GM19035 (cell line): Measurements from ENCODE around the gene PRR14L.

Source experiments
- ATAC-seq: cut with Tn5 transposase; IDR thresholded peaks from one replicate; pipeline ENCODE4 v1.9.1; 2021; ENCODE audit not compliant: unreplicated experiment

Gene PRR14L

DNA sequence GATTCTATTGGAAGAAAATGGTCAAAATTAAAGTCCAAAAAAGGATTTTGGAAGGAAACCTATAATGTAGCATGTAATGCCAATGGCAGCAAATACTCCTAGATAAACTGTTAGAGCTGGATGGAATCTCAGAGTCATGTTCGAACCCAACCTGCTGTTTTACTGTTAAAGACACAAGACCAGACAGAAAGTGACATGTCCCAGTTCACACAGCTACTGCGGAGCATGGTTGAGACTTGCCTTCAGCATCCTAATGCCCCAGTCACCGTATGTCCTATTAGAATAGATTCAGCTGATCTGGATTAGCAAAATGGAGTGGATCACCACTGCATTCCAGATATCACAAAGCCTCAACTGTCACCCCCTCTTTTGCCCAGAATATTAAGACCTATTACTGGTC is 102.9 kb downstream of the PRR14L start:
- no peak for ATAC-seq

DNA sequence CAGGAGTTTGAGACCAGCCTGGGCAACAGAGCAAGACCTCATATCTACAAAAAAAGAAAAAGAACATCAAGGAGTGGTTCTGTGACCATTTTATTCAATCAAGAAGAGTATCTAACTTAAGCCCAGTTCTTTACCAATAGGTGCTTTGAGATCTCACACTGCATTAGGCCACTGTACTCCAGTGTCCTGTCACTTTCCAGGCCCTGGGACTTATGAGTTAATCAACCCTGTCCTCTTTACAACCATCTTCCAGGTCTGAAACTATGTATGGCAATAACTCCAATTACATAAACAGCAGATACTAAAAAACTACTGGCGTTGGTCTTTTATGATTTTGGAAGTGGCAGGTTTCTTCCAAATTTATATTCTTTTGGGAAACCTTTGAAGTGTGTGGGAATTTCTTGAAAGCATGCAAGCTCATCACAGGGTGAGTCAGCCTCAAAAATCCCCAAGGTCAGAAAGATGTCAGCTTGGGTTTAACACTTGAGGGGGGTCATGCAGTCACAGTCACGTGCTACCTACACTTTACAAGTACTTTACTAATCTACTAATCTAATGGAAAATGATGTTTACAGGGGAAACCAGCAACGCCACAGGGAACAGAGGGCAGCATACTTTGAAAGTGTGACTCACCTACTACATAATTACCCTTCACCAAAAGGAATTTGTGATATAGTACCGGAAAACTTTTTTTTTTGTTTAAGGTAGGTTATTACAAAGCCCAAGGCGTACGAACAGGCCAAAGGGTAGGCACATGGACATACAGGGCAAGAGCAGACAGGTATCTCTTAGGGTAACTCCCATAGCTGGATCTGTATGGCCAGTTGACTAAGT is 103.5 kb downstream of the PRR14L start:
- ATAC-seq: peak; percentile 53

DNA sequence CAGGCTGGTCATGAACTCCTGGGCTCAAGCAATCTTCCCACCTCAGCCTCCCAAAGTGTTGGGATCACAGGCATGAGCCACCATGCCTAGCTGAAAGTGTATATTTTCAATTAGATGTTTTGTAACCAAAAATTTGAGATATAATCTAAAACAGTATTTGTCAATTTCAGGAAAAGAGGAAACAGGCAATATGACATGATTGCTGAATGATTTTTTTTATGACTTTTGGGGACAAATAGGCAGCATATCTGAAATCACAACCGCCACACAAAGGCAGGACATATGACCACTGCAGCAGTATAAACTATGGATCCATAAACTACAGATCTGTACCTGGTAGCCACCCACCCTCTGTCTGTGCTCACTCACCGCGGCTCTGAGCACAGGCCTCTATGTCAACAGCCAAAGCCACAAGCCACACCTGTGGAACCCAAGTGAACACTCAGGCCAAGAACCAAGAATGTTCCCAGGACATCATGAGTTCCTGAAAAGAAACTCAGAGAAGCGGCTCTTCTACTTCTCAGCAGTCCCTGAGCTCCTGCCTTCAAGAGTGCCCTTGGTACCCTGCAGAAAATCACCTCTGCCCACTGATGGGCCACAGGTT is 110.4 kb downstream of the PRR14L start:
- no peak for ATAC-seq

DNA sequence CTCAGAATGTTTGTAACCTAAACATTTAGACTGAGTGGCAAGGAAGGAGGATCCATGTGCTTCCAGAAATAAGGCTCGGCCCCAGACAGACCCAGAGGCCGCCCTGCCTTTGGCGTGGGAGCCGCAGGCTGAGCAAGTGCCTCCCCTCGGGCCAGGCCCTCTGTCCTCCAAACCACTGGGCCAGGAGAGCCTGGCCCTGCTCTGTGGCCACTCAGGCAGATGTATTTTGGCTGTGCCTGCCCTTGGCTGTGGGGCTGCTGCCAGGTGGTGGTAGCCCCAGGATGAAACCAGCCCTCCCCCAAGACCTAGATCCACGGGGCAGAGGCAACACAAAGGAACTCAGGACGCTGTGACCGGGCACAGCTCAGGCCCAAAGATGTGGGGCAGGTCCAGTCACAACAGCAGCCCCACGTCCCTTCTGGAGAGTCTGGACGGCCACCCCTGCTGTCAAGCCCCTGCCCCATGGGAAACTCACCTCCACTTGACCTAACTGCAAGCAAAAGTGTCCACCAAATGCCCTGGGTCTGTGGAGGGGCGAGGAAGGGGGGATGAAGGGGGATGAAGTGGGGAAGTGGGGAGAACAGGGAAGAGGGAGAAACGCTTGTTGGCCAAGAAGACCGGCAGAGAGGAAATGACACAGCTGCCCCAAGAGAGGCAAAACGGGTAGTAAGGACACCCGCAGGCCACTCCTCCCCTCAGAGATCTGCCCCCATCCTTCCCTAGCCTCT is 111.9 kb downstream of the PRR14L start:
- ATAC-seq: peak; percentile 54

DNA sequence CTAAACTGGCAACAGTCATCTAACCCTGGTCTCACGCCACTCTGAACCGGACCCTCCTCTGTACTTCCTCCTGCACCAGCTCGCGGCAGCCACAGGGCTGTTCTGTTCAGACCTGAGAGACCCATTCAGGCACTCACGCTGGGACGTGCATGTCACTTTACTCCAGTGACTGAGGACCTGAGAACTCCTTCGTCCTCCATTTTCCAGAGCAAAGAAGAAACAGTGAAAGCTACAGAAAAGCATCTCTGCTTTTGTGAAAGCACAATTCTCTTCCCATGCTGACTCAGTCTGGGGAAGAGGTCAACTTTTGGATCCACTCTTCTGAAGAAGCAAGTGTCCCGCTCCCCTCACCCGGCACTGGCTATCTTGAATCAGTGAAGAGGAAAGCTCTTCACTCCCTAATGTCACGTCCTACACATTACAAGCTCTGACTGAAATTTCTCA is 112.5 kb downstream of the PRR14L start:
- peak; percentile 52 for ATAC-seq

DNA sequence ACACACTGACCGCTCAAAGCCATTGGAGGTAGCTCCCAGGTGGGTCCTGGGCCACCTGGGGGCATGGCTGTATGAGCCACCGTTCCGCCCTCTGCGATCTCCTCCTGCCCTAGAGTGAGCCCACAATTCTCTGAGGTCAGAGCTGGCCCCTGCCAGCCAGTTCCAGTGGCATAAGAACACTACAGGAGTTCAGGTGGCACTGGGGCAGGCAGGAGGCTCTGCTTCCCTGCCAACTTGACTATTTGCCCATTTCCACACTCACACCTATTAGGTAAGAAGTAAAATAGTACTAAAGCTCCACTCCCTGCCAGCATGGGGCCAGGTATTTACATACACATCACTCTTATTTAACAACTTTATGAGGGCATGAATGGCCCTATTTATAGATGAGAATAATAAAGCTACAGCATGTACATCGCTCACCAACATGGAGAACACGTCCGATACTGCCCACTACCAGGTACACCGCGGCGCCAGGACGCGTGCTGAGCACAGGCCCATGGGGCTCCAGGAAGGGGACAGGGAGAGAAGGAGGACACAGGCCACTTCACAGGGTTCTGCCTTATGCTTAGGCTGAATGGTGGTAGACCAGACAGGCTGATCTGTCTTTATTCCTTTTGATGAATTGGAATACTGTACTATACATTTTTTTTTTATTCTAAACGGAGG is 114.2 kb downstream of the PRR14L start:
- ATAC-seq: no peak

DNA sequence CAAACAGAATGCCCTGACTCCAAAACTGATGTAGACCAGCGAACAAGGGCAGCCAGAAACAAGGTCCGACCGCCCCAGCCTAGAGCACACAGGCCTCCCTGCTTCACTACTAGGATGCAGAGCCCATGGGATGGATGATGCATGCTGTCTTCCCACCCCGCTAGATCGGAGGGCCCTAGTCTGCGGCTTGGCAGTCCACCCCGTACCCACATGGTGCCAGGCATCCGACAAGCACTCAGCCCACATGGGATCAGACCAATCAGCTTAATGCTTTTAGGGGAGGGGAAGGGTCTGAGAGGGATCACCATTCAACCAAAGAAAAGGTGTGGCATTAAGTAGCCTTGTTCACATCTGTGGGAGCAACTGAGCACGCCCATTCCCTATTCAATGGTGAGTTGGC is 118.5 kb downstream of the PRR14L start:
- ATAC-seq: no peak
